Osteocyte (in vitro differentiated cells): ENCODE measurements around the gene ZER1. TPM values are rescaled to one million over a fixed set of nuclear protein-coding genes. Genes with fewer than 3 reads are reported as not detected.

Source experiments
- DNase-seq: peaks from one replicate; pipeline ENCODE4 v3.0.0; 2021; ENCODE audit warnings: mixed read lengths; ENCODE audit not compliant: unreplicated experiment; ENCODE audit errors: extremely low spot score
- H3K27ac Mint-ChIP-seq: one replicate; pipeline ENCODE4 v1.8.0; 2021; ENCODE audit warnings: mild to moderate bottlenecking, mixed read lengths; ENCODE audit not compliant: unreplicated experiment
- H3K27me3 Mint-ChIP-seq: one replicate; pipeline ENCODE4 v1.8.0; 2021; ENCODE audit warnings: mixed read lengths; ENCODE audit not compliant: unreplicated experiment
- H3K36me3 Mint-ChIP-seq: one replicate; pipeline ENCODE4 v1.8.0; 2021; ENCODE audit warnings: mixed read lengths; ENCODE audit not compliant: unreplicated experiment
- H3K4me1 Mint-ChIP-seq: one replicate; pipeline ENCODE4 v1.8.0; 2021; ENCODE audit warnings: mixed read lengths; ENCODE audit not compliant: unreplicated experiment
- H3K4me3 Mint-ChIP-seq: one replicate; pipeline ENCODE4 v1.8.0; 2021; ENCODE audit warnings: mild to moderate bottlenecking, moderate library complexity, mixed read lengths; ENCODE audit not compliant: unreplicated experiment
- H3K9me3 Mint-ChIP-seq: one replicate; pipeline ENCODE4 v1.8.0; 2021; ENCODE audit warnings: mixed read lengths; ENCODE audit not compliant: unreplicated experiment
- CTCF ChIP-seq: fragments of 200-600 bp; sonication (generic); IDR thresholded peaks from 2 replicates; pipeline ENCODE4 v1.5.0; 2021; ENCODE audit warnings: antibody characterized with exemption, mild to moderate bottlenecking, moderate library complexity
- total RNA-seq: library from RNA; stranded (reverse); gene quantifications from 2 replicates; pipeline ENCODE4 v1.2.1, GENCODE V29; 2021

Gene ZER1
- total RNA-seq, 1 donor from 2014 or later: 61.9 TPM

- no peak for TF ChIP-seq CTCF
- Mint-ChIP-seq H3K9me3 (no peaks in the 10 kb centered on the region), H3K27ac (no peak overlapping the region), H3K27me3 (no peaks in the 10 kb centered on the region), H3K4me3 (no peak overlapping the region), H3K36me3 (peaks cover 7% of the 10 kb centered on the region), H3K4me1 (no peaks in the 10 kb centered on the region)
- no peak for DNase-seq
Measured at GRCh38 chr9:128750926-128751595, 20.7 kb downstream of the ZER1 start.

GRCh38 chr9:128747241-128747640 lies 24.5 kb downstream of the ZER1 start:
- Mint-ChIP-seq H3K36me3 (peaks cover 12% of the 10 kb centered on the region), H3K27me3 (no peaks in the 10 kb centered on the region), H3K4me3 (no peak overlapping the region), H3K27ac (no peak overlapping the region), H3K9me3 (no peaks in the 10 kb centered on the region), H3K4me1 (no peaks in the 10 kb centered on the region)
- DNase-seq: no peak
- no peak for TF ChIP-seq CTCF

GRCh38 chr9:128743421-128743820 lies 28.3 kb downstream of the ZER1 start:
- Mint-ChIP-seq H3K4me3 (no peak overlapping the region), H3K27me3 (no peaks in the 10 kb centered on the region), H3K27ac (no peak overlapping the region), H3K4me1 (no peaks in the 10 kb centered on the region), H3K36me3 (peaks cover 22% of the 10 kb centered on the region), H3K9me3 (no peaks in the 10 kb centered on the region)
- no peak for DNase-seq
- TF ChIP-seq CTCF: no peak

GRCh38 chr9:128742401-128742800 lies 29.3 kb downstream of the ZER1 start:
- Mint-ChIP-seq H3K27ac (no peak overlapping the region), H3K9me3 (no peaks in the 10 kb centered on the region), H3K4me3 (no peak overlapping the region), H3K27me3 (no peaks in the 10 kb centered on the region), H3K4me1 (no peaks in the 10 kb centered on the region), H3K36me3 (peaks cover 24% of the 10 kb centered on the region)
- no peak for TF ChIP-seq CTCF
- no peak for DNase-seq

- Mint-ChIP-seq H3K4me3 (no peak overlapping the region), H3K4me1 (peaks cover 3% of the 10 kb centered on the region), H3K27me3 (no peaks in the 10 kb centered on the region), H3K36me3 (peaks cover 22% of the 10 kb centered on the region), H3K9me3 (no peaks in the 10 kb centered on the region), H3K27ac (no peak overlapping the region)
- no peak for TF ChIP-seq CTCF
- DNase-seq: no peak
Measured at GRCh38 chr9:128735373-128735772, 36.4 kb downstream of the ZER1 start.
